Measurements from ENCODE around the gene NAA40. TPM values are rescaled to one million over a fixed set of nuclear protein-coding genes. Genes with fewer than 3 reads are reported as not detected.

Gene NAA40
- total and polyA plus RNA-seq, 8 donors, result 6.8 to 25.7 (median 13.9) TPM

GRCh38 chr11:63914896-63915691 is 23.7 kb upstream of the NAA40 start:
- peaks cover 8 to 28% (median 15%) of the 10 kb centered on the region in 3 donors for H3K4me1 ChIP-seq
- no peak overlapping the region for H3K27ac ChIP-seq
- no peaks in the 10 kb centered on the region for H3K27me3 ChIP-seq
- no peaks in the 10 kb centered on the region for H3K9me3 ChIP-seq
- FAIRE-seq (no peak), DNase-seq (peak in 1 of 6 donors; percentile 62), ATAC-seq (no peak)
- H3K36me3 ChIP-seq, result no peaks in the 10 kb centered on the region
- intact Hi-C loops (cut with DNase I), result no loop called here
- WGBS, 2 donors, result 71 to 74% methylated on average over 18 to 20 of the region's 20 CpGs
- TF ChIP-seq, protein P1, sequence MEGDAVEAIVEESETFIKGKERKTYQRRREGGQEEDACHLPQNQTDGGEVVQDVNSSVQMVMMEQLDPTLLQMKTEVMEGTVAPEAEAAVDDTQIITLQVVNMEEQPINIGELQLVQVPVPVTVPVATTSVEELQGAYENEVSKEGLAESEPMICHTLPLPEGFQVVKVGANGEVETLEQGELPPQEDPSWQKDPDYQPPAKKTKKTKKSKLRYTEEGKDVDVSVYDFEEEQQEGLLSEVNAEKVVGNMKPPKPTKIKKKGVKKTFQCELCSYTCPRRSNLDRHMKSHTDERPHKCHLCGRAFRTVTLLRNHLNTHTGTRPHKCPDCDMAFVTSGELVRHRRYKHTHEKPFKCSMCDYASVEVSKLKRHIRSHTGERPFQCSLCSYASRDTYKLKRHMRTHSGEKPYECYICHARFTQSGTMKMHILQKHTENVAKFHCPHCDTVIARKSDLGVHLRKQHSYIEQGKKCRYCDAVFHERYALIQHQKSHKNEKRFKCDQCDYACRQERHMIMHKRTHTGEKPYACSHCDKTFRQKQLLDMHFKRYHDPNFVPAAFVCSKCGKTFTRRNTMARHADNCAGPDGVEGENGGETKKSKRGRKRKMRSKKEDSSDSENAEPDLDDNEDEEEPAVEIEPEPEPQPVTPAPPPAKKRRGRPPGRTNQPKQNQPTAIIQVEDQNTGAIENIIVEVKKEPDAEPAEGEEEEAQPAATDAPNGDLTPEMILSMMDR (IDR thresholded peaks at IDR 0.05), result no peak
- no peak overlapping the region for H3K4me3 ChIP-seq

GRCh38 chr11:63915961-63916836 is 22.6 kb upstream of the NAA40 start:
- Histone ChIP-seq H3K27ac (no peak overlapping the region), H3K36me3 (no peaks in the 10 kb centered on the region), H3K4me1 (peaks cover 10 to 29% (median 15%) of the 10 kb centered on the region in 3 donors), H3K9me3 (no peaks in the 10 kb centered on the region), H3K4me3 (peak overlapping the region in 2 of 4 donors; percentile 41 to 55), H3K27me3 (no peaks in the 10 kb centered on the region)
- FAIRE-seq (no peak), DNase-seq (peak; percentile 31 to 86 (median 58)), ATAC-seq (no peak)
- intact Hi-C loops (cut with DNase I), result no loop called here
- TF ChIP-seq, protein P1 (IDR thresholded peaks at IDR 0.05), result peak in 2 of 4 donors; percentile 21 to 28
- WGBS, 2 donors, result 7% methylated on average over 40 to 56 of the region's 56 CpGs

DNA sequence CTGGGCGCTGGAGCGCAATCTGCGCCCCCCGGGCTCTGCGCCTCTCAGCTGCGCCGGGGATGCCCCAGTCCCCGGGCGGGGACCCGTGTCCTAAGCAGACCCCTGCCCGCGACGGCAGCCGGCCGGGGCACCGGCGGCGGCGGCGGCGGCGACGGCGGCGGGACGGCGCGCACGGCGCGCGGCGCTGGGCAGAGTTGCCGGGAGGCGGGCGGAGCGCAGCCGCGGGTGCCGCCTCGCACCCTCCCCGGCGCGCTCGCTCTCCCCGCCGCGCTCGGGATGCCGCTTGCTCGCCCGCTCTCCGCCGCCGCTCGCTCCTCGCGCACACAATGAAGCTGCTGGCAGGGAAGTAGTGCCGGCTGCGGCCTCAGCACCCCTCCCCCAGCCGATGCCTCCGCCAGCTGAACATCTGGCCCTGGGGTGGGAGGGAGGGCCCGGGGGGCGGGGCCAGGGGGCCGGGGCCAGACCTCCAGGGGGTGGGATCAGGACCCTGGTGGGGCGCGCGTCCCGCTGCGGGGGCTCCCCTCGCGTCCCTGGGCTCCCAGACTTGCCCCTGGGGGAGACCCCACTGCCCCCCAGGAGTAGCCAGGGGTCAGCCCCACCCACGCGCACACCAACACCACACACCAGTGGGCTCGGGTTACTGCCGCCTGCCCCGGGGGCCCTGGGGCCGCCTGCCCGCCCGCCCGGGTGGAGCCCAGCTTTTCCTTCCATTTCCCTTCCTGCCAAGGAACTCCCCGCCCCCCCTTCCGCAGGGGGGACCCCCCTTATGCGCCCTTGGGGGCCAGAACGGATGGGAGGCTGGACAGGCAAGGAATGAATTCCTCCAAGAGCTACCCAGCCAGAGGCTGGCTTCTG is 21.7 kb upstream of the NAA40 start, which contains the start of gene RCOR2:
TSS of gene RCOR2 (minus strand) at position 328 of the 855 bp plus-strand sequence. CDS start 708 bp downstream, outside the sequence.
- no peaks in the 10 kb centered on the region for H3K27me3 ChIP-seq
- DNase-seq, result peak; percentile 63 to 91 (median 80)

More for the DNA sequence above, 21.7 kb upstream of the NAA40 start, which contains the start of gene RCOR2:
- WGBS, 2 donors, result 1% methylated on average over 36 to 85 of the region's 85 CpGs
- H3K4me1 ChIP-seq, result peaks cover 10 to 29% (median 15%) of the 10 kb centered on the region in 3 donors
- FAIRE-seq, result no peak
- peak within 1 kb of the TSS; percentile 20 to 66 (median 40) for H3K27ac ChIP-seq
- ATAC-seq, result peak; percentile 49 to 69 (median 64)
- H3K9me3 ChIP-seq, result no peaks in the 10 kb centered on the region
- H3K4me3 ChIP-seq, result peak within 1 kb of the TSS; percentile 20 to 55 (median 32)
- H3K36me3 ChIP-seq, result no peaks in the 10 kb centered on the region
- intact Hi-C loops (cut with DNase I), result no loop called here
- TF ChIP-seq, protein P1 (IDR thresholded peaks at IDR 0.05), result no peak
